Tibial nerve (tissue), 4 donors: ENCODE measurements around the gene HMX1. TPM values are rescaled to one million over a fixed set of nuclear protein-coding genes. Genes with fewer than 3 reads are reported as not detected.

Source experiments
- DNase-seq, 2 donors: peaks; one replicate each; pipeline ENCODE4 v3.0.0-alpha.2; 2019; ENCODE audit warnings: low spot score in 2 of 2
- H3K27ac ChIP-seq, 4 donors: fragments of 200-600 bp; sonication (generic) in 3 of 4; one replicate each; pipeline ENCODE4 v1.5.1; 2017 to 2019; ENCODE audit warnings: mild to moderate bottlenecking in 1 of 4
- H3K27me3 ChIP-seq, 2 donors: fragments of 200-600 bp; sonication (generic) in 1 of 2; one replicate each; pipeline versions ENCODE4 v1.5.1 to v1.6.0; 2017 to 2019
- H3K36me3 ChIP-seq, 3 donors: fragments of 200-600 bp; sonication (generic); one replicate each; pipeline ENCODE4 v1.5.1; 2018 to 2019
- H3K4me1 ChIP-seq, 4 donors: fragments of 200-600 bp; sonication (generic) in 3 of 4; one replicate each; pipeline ENCODE4 v1.5.1; 2017 to 2019
- H3K4me3 ChIP-seq, 4 donors: fragments of 200-600 bp; sonication (generic) in 3 of 4; one replicate each; pipeline ENCODE4 v1.5.1; 2017 to 2019; ENCODE audit warnings: mild to moderate bottlenecking in 1 of 4, moderate library complexity in 1 of 4
- H3K9me3 ChIP-seq, 4 donors: fragments of 200-600 bp; sonication (generic) in 3 of 4; one replicate each; pipeline ENCODE4 v1.5.1; 2017 to 2019
- EP300 ChIP-seq, 2 donors: sonication (generic); formaldehyde crosslinking; IDR thresholded peaks; one replicate each; pipeline ENCODE4 v1.6.1; 2017; ENCODE audit warnings: antibody characterized with exemption in 2 of 2, mild to moderate bottlenecking in 1 of 2
- POLR2A ChIP-seq, 2 donors: fragments of 450-650 bp; IDR thresholded peaks; one replicate each; pipeline ENCODE4 v1.6.1; 2017; ENCODE audit warnings: antibody characterized with exemption in 2 of 2, mild to moderate bottlenecking in 2 of 2, moderate library complexity in 2 of 2
- WGBS, 2 donors: methylation state at CpG; one replicate each; pipeline ENCODE4 v1.1.5; 2018; 5-methylcytosine and 5-hydroxymethylcytosine counted together
- total RNA-seq, 4 donors: library from RNA; depleted of rRNA; stranded (reverse); fragments of >200 nt; gene quantifications; one replicate each; pipeline ENCODE4 v1.1.0, GENCODE V29; 2016
- TF ChIP-seq, protein P1 (sequence below), 5 experiments: fragments of 200-600 bp in 3 of 5; fragments of 450-650 bp in 2 of 5; sonication (generic) in 3 of 5; IDR thresholded peaks; one replicate each; pipeline ENCODE4 v1.5.1; 2016 to 2019; ENCODE audit warnings: antibody characterized with exemption in 5 of 5, mild to moderate bottlenecking in 3 of 5, moderate library complexity in 2 of 5

HMX1 gene
- total RNA-seq, 4 donors from 2014 or later = 0.21 TPM; not detected in 3

DNA sequence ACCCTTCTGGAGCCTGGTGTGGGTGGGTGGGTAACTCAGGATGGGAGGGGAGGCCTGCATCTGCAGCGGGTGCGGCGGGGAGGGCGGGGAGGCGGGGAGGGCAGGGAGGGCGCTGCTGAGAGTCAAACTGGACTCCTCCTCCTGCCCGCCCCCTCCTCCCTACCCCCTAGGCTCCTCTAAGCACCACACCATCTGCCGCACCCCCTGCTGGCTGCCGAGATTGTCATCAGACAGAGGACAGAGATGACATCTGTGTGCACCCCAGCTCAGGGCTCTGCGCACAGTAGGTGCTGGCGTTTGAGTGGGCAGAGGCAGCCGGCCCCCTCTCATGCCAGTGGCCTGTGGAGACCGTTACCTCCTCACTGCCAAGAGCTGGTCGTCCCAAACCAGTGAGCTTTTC lies 10.6 kb upstream of the HMX1 start:
- 17 to 20% methylated on average over 1 to 7 of the region's 14 CpGs for WGBS, 2 donors
- H3K4me3 ChIP-seq = no peak overlapping the region
- peaks cover 0 to 7% (median 0%) of the 10 kb centered on the region in 4 donors for H3K4me1 ChIP-seq
- no peak for TF ChIP-seq POLR2A (IDR thresholded peaks at IDR 0.05)
- no peak for TF ChIP-seq EP300 (IDR thresholded peaks at IDR 0.05)
- TF ChIP-seq, protein P1, sequence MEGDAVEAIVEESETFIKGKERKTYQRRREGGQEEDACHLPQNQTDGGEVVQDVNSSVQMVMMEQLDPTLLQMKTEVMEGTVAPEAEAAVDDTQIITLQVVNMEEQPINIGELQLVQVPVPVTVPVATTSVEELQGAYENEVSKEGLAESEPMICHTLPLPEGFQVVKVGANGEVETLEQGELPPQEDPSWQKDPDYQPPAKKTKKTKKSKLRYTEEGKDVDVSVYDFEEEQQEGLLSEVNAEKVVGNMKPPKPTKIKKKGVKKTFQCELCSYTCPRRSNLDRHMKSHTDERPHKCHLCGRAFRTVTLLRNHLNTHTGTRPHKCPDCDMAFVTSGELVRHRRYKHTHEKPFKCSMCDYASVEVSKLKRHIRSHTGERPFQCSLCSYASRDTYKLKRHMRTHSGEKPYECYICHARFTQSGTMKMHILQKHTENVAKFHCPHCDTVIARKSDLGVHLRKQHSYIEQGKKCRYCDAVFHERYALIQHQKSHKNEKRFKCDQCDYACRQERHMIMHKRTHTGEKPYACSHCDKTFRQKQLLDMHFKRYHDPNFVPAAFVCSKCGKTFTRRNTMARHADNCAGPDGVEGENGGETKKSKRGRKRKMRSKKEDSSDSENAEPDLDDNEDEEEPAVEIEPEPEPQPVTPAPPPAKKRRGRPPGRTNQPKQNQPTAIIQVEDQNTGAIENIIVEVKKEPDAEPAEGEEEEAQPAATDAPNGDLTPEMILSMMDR (IDR thresholded peaks at IDR 0.05) = no peak
- peaks cover 0 to 11% (median 0%) of the 10 kb centered on the region in 4 donors for H3K9me3 ChIP-seq
- no peak overlapping the region for H3K27ac ChIP-seq
- DNase-seq = no peak
- H3K36me3 ChIP-seq = no peaks in the 10 kb centered on the region
- peaks cover 0 to 25% of the 10 kb centered on the region in 2 donors for H3K27me3 ChIP-seq

DNA sequence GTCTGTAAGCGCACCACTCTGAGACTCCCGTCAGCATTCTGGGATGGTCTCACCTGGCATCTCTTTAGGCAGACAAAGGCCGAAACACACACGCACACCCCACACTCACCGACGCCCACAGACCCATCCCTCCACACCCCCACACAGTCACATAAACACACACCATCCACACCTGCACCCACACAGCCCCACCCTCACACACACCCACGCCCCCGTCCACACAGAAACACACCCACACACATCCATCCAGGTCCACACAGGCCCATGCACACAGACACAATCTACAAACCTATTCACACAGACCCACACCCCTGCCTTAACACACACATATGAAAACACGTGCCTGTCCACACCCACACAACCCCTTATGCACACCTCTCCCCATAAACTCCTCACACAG lies 9.2 kb upstream of the HMX1 start:
- Histone ChIP-seq H3K27me3 (peaks cover 0 to 32% of the 10 kb centered on the region in 2 donors), H3K4me1 (peaks cover 0 to 7% (median 0%) of the 10 kb centered on the region in 4 donors), H3K9me3 (no peaks in the 10 kb centered on the region), H3K4me3 (no peak overlapping the region), H3K36me3 (no peaks in the 10 kb centered on the region), H3K27ac (no peak overlapping the region)
- no peak for DNase-seq
- 84 to 86% methylated on average over 9 of the region's 9 CpGs for WGBS, 2 donors
- no peak for TF ChIP-seq POLR2A (IDR thresholded peaks at IDR 0.05)
- TF ChIP-seq EP300 (IDR thresholded peaks at IDR 0.05) = no peak
- TF ChIP-seq, protein P1 (IDR thresholded peaks at IDR 0.05) = no peak

GRCh38 chr4:8879574-8879973 lies 7.9 kb upstream of the HMX1 start:
- no peak overlapping the region for H3K4me3 ChIP-seq
- TF ChIP-seq POLR2A (IDR thresholded peaks at IDR 0.05) (no peak), EP300 (IDR thresholded peaks at IDR 0.05) (no peak)
- TF ChIP-seq, protein P1 (IDR thresholded peaks at IDR 0.05) = no peak
- peaks cover 0 to 44% of the 10 kb centered on the region in 2 donors for H3K27me3 ChIP-seq
- 72 to 75% methylated on average over 8 of the region's 8 CpGs for WGBS, 2 donors
- H3K9me3 ChIP-seq = no peaks in the 10 kb centered on the region
- no peaks in the 10 kb centered on the region for H3K36me3 ChIP-seq
- peaks cover 0 to 7% (median 0%) of the 10 kb centered on the region in 4 donors for H3K4me1 ChIP-seq
- H3K27ac ChIP-seq = no peak overlapping the region
- no peak for DNase-seq

DNA sequence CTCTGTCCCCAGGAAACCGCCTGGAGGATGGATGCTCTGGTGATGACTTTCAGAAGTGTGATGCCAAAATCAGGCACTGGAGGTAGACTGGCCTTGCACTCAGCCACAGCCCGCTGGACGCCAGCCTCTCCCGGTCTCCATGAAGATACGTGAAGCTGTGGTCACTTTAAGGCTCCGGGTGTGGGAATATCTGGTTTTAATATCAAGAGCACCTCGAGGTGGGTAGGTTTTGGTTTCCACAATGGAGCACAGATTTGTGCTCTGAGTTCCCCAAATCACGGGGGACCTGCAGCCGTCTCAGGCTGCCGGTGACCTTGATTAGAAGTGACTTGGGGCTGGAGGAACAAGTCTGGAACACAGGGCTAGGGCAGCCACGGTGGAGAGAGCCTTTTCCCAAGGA lies 6.8 kb upstream of the HMX1 start:
- H3K9me3 ChIP-seq = no peaks in the 10 kb centered on the region
- DNase-seq = no peak
- H3K36me3 ChIP-seq = no peaks in the 10 kb centered on the region
- TF ChIP-seq, protein P1 (IDR thresholded peaks at IDR 0.05) = no peak
- TF ChIP-seq POLR2A (IDR thresholded peaks at IDR 0.05) (no peak), EP300 (IDR thresholded peaks at IDR 0.05) (no peak)
- no peak overlapping the region for H3K4me3 ChIP-seq
- H3K27ac ChIP-seq = no peak overlapping the region
- H3K27me3 ChIP-seq = peaks cover 0 to 55% of the 10 kb centered on the region in 2 donors
- peaks cover 0 to 11% (median 0%) of the 10 kb centered on the region in 4 donors for H3K4me1 ChIP-seq
- 16 to 18% methylated on average over 11 of the region's 11 CpGs for WGBS, 2 donors

DNA sequence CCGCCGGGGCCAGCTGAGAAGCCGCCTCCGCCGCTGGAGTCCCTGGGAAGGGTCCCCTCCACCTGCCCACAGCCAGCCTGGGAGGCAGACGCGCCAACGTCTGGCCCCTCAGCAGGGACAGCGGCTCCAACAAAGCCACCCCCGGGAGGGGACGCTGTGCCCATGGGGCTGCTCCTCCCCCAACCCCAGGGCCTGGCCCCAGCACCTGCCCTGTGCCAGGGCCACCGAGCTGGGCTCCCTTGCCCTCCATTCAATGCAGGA lies 6.1 kb upstream of the HMX1 start:
- Histone ChIP-seq H3K36me3 (no peaks in the 10 kb centered on the region), H3K4me1 (peaks cover 0 to 13% (median 0%) of the 10 kb centered on the region in 4 donors), H3K9me3 (no peaks in the 10 kb centered on the region), H3K4me3 (no peak overlapping the region), H3K27me3 (peaks cover 0 to 62% of the 10 kb centered on the region in 2 donors), H3K27ac (no peak overlapping the region)
- 4% methylated on average over 4 to 7 of the region's 12 CpGs for WGBS, 2 donors
- no peak for DNase-seq
- TF ChIP-seq, protein P1 (IDR thresholded peaks at IDR 0.05) = no peak
- TF ChIP-seq POLR2A (IDR thresholded peaks at IDR 0.05) (no peak), EP300 (IDR thresholded peaks at IDR 0.05) (no peak)
